Measurements from ENCODE around the gene ZNF714.
"Not testable (repeated sequence)": the region's sequence is repeated elsewhere in the genome, so short reads cannot be mapped to it uniquely, and the experiment has no call there.

ZNF714 gene

DNA sequence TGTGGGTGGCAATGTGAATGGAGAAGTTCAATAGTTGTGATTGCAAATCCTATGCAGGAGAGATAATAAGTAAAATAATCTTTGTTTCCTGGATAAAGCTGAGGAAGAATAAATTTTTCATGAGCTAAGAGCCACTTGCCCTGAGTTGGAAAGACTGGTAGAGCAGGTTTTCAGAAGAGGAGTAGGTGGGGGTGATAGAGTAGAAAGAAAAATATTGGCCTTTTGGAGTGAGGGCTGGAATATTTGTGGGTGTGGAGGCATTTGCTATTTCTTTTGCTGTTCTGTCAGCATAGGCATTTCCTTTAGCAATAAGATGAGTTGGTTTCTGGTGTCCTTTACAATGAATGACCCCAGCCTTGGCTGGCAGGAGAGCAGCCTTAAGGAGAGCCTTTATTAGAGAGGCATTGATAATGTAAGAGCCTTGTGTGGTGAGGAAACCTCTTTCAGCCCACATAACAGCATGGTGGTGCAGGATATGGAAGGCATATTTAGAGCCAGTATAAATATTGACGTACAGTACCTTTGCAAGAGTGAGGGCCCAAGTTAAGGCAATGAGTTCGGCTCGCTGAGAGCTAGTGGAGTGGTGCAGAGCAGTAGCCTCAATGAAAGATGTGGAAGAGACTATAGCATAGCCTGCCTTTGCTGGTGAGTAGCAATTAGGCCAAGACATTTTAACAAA lies 48.2 kb downstream of the ZNF714 start:
- no peak for DNase-seq (ENCODE audit: low read depth in 2 of 2)

DNA sequence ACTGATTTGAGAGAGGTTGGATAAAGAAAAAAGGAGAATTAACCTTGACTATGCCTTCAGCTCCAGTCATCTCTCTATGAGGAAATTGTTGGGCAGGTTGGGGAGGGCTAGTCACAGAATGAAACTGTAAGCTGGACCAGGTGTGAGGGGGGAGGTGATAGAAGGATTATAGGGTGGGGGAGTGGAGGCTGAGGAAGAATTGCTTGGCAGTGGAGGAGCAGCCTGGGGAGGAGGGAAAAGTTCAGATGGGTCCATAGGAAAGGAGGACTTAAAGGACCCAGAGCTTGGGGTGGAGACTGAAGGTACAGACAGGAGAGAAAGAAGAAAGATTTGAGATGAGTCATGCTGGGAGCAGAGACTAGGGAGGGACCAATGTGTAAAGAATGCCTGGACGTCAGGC lies 51.6 kb downstream of the ZNF714 start:
- no peak for DNase-seq (ENCODE audit: low read depth in 2 of 2)

DNA sequence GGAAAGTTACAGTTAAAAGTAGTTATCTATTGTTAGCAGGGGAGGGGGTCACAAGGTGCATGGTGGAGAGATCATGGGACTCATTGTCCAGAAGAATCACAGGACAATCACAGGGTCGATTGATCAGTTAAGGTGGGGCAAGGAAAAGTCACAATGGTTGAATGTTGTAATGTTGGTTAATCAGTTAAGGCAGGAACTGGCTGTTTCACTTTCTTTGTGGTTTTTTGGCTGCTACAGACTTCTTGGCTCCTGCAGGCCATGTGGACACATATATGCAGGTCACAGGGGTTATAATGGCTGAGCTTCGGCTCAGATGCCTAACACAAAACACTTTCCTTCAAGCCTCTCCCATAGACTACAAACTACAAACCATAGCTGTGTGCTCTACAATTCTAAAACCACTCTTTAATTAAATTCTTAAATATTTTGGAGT lies 52.9 kb downstream of the ZNF714 start:
- DNase-seq (ENCODE audit: low read depth in 2 of 2) = no peak

DNA sequence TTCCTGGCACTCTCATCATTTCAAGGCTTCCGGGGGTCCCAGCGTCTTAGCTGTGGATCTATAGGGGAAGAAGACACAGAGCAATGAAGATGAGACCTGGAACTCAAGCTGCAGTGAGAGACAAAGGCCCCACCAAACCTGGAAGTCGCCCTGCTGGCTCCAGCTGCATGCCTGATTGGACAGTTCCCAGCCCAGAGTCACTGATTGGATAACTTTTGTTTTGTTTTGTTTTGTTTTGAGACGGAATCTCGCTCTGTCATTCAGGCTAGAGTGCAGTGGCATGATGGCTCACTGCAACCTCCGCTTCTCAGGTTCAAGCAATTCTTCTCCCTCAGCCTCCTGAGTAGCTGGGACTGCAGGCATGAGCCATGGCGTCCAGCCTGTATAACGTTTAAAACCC lies 53.4 kb downstream of the ZNF714 start:
- no peak for DNase-seq (ENCODE audit: low read depth in 2 of 2)

DNA sequence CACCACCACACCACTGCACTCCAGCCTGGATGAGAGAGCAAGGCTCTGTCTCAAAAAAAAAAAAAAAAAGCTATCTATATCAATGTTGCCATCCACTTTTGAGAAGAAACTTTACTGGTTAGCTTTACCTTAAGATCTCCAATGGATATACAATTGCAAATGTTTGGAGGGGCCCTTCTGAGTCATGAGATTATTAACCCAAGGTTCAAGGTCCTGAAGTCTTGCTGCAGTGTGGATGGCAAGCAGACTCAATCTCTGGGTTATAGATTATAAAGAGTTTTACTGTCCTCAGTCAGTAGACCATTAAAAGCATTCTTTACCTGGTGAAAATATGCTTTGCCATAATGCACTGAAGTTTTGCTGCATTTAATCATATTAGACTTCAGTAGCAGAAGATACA lies 56.1 kb downstream of the ZNF714 start:
- DNase-seq (ENCODE audit: low read depth in 2 of 2) = no peak

DNA sequence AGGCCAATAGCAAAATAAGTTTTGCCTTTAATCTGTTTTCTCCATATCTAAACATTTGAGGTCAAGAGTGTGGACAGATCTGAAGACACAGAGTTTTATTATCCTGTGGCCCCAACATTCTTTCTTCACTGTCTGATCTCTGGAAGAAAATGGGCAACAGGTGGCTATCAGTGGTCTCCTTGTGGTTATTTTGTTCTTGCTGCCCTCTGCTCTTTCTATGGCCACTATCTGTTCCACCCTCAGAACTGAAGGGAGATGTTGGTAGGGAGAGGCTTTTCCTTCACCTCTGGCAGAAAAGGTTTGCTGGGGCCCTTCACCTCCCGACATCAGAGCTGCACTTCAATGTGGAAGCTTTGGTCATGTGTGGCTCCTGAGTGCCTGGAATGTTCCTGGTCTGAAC lies 59.0 kb downstream of the ZNF714 start:
- not testable (repeated sequence) for DNase-seq (ENCODE audit: low read depth in 2 of 2)

DNA sequence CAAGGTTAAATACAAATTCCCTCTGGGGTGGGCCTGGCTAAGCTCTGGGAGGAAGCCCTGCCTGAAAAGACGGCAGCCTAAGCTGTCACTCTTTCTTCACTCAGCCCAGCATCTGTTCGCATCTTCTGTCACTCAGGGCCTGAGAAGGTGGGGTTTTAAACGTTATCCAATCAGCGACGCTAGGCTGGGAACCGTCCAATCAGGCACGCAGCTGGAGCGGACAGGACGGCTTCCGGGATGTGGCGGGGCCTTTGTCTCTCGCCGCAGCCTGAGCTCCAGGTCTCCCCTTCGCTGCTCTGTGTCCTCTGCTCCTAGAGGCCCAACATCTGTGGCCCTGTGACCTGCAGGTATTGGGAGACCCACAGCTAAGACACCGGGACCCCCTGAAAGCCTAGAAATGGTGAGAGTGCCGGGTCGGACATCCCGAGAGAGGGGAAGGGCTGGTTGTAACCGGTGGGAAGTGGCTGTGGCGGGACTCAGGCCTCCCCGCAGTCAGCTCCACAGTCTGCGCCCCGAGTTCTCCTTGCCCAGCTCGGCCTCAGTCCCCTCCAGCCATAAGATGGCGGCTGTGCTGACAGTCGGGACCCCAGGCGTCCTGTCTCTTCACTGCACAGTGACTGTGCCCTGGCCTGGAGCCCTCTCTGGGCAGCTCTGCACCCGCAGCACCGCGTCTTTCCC lies 59.9 kb downstream of the ZNF714 start, which contains the start of gene ZNF431:
ZNF431 (plus strand) TSS at position 254 of the 678 bp plus-strand sequence; CDS start at position 398, 144 bp downstream.
- DNase-seq (ENCODE audit: low read depth in 2 of 2) = peak; percentile 68 to 79

DNA sequence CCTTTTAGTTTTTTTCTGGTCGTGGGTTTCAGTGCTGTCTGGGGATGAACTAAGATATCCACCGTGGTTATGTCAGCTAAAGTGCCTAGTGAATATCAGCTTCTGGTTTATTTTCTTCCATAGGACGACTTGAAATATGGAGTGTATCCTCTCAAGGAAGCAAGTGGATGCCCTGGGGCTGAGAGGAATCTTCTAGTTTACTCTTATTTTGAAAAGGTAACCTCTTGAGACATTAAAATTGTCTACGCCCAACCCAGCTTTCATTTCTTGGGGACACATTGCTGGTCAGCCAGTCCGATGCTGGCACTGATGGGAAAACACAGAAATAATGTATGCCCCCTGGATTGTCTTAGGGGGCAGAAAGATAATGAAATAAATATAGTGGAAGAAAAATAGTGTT lies 61.4 kb downstream of the ZNF714 start:
- DNase-seq (ENCODE audit: low read depth in 2 of 2) = no peak

DNA sequence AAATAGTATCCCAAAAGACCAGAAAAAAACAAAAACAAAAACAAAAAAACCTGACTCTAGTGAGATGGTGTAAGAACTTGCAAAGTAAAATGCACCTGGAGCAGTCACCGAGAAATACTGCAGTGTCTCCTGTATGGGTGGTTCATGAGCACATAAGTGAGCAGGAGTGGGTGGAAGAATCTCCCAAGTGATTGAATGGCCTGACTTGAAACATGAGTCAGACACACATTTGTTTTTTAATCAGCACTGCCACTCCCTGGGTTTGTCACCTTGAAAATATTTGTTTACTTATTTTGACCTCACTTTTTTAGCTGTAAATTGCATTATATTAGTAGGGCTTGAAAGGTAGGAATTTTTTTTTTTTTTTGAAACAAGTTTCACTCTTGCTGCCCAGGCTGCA lies 61.9 kb downstream of the ZNF714 start:
- DNase-seq (ENCODE audit: low read depth in 2 of 2) = no peak

DNA sequence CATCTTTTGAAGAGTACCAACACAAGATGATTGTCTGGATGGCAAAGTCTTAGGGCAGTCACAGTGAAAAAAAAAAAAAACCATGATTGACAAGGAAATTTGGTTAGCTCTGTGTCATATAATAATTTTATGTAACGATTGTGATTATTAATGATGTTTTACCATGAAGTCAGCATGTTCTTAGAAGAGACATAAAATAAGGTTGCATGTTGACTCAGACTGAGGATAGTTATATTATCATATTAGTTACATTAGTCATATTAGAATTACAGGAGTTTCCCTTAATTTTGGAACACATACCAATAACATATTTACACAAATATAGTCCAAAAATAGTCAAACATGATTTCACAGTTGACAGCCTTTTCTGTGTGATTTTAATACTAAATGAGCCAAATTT lies 65.5 kb downstream of the ZNF714 start:
- no peak for DNase-seq (ENCODE audit: low read depth in 2 of 2)

DNA sequence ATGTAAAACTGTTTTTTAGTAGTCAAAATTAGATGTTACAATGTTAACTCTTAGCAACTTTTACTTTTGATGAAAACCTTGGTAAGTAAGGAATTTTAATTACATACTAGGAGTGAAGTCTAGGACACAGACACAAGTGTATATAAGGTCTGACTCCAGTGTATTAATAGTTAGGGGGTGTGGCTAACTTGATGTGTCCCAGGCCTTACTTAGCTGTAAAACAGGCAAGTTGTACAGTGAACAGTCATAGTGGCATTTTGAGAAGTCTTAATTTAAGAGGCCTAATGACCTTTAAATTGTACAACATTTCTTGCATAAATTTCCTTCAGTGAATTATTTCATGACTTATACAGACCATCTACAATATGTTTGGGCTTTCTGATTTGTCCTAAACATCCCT lies 66.7 kb downstream of the ZNF714 start:
- DNase-seq (ENCODE audit: low read depth in 2 of 2) = no peak

DNA sequence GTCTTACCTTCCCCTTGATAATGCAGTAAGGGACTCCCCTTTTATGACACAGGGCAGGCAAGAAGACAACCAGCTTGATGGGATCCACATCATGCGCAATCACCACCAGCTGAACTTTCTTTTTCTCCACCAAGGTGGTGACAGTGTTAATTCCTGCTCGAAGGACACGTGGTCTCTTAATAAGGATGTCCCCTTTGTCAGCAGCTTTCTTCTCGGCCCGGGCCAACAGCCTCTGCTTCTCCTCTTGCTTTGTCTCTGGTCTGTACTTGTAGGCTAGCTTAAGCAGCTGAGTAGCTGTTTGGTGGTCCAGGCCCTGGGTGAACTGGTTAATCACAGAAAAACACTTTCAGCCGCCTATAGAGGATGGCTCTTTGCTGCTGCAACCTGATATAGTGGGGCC lies 67.9 kb downstream of the ZNF714 start:
- DNase-seq (ENCODE audit: low read depth in 2 of 2) = no peak

DNA sequence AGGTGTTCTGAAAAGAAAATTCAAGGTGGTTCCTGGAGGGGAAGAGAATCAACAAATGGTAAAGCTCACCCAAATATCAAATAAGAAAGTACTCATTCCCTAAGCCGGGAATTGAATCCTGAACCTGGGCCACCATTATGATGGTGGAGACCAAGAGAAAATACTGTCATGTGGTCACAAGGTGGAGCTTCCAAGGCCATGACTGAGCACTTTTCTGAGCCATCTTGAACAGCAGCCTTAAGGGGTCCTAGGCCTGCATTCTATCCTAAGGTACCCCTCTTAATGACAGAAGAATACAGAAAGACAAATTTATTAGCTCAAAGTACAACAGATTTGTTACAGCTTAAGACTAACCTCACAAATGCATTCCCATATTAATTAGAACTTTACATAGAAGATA lies 69.5 kb downstream of the ZNF714 start:
- DNase-seq (ENCODE audit: low read depth in 2 of 2) = no peak

DNA sequence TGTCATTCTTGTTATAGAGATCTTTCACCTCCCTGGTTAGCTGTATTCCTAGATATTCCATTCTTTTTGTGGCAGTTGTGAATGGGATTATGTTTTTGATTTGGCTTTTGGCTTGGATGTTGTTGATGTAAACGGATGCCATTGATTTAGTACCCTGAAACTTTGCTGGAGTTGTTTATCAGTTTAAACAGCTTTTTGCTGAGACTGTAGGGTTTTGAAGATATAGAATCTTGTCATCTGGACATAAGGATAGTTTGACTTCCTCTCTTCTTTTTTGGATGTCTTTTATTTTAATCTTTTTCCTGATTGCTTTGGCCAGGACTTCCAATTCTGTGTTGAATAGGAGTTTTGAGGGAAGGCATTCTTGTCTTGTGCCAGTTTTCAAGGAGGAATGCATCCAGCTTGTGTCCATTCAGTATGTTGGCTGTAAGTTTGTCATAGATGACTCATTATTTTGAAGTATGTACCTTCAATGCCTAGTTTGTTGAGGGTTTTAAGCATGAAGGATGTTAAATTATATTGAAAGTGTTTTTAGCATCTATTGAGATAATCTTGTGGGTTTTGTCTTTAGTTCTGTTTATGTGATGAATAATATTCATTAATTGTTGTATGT lies 76.6 kb downstream of the ZNF714 start:
- DNase-seq (ENCODE audit: low read depth in 2 of 2) = no peak

DNA sequence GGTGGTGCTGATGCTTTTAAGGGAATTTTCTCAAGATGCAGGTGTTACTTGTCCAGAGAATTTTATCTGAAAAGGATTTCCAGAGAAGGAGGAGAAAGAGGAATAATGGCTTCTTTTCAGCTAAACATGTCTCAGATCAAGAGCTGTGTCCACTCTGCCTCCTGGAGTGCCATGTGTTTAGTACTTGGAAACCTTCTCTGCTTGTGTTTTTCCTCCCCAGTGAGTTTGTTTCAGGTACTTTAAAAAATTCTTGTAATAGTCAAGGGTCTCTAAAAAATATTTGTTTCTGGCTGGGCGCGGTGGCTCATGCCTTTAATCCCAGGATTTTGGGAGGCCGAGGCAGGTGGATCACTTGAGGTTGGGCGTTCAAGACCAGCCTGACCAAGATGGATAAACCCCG lies 82.5 kb downstream of the ZNF714 start:
- no peak for DNase-seq (ENCODE audit: low read depth in 2 of 2)

DNA sequence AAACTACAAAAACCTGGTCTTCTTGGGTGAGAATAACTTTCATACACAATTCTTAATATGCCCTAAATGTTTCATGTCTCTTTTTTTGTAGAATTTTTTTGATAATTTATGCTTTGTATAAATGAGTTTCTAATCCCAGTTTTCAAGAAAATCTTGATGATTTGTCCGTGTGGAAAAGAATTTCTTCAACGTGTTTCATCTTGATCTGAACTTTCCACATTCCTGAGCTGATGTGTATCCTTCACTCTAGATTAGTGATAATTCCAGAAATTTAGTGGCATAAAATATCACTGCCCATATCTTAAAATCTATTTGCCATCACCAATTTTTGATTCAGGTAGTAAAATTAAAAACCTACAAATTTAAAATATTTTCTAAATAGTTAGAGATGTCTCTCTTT lies 84.4 kb downstream of the ZNF714 start:
- DNase-seq (ENCODE audit: low read depth in 2 of 2) = no peak

Data from stimulated activated CD8-positive, alpha-beta memory T cell treated with anti-CD3 and anti-CD28 coated beads, Interleukin-15, amount 100 ng/mL, for 4 hours (primary cell).